ENCODE results near the gene CLCNKB. TPM values are rescaled to one million over a fixed set of nuclear protein-coding genes. Genes with fewer than 3 reads are reported as not detected.
A peak's percentile ranks its signal among the peaks of the same experiment; 100 is the strongest.

The CLCNKB gene
- total RNA-seq (1 to 10 TPM in 8 of 9 donors, under 1 TPM in 1; 0.51 to 2.7 (median 1.8) TPM), polyA plus RNA-seq (1 to 10 TPM in 1 of 2 donors, under 1 TPM in 1; 0.50 to 1.5 TPM)
- long read RNA-seq, donor 1, partial matches to known transcripts = 6 of 8 reads
- long read RNA-seq, donor 1, other reads (novel, unspliced or antisense) = 1 of 8 reads
- long read RNA-seq, donor 2, partial matches to known transcripts = 10 of 21 reads
- long read RNA-seq, donor 2, other reads (novel, unspliced or antisense) = 8 of 21 reads
- long read RNA-seq, donor 3, partial matches to known transcripts = 1 of 1 reads
- long read RNA-seq, donor 3, other reads (novel, unspliced or antisense) = 0 of 1 reads

DNA sequence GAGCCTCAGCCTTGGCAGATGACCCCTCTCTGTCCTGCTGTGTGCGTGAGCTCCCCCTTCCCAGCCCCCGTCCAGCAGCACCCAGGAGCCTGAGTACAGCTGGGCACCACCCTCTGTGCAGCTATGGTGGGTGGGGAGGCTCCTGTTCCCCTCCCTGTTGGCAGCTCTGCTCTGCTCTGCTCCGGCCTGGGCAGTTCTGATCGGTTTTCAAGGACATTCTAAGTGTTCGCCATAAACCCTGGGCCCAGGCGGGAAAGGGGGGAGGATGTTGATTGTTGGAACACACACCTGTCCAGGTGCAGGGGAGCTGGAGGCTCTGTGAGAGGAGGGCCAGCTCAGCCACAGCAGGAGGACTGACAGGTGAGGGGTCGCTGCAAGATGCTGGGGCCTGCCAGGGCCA lies at the start of gene CLCNKB:
Gene CLCNKB, plus strand, starts transcription at position 262 of the 400 bp plus-strand sequence. CDS start 711 bp downstream, outside the sequence.
- H3K4me3 ChIP-seq = no peak within 1 kb of the TSS
- ATAC-seq (peak in 1 of 4 donors; percentile 14), DNase-seq (no peak)
- no peaks in the 10 kb centered on the region for H3K9me3 ChIP-seq
- H3K36me3 ChIP-seq = no peaks in the 10 kb centered on the region
- H3K27ac ChIP-seq = no peak within 1 kb of the TSS
- no peak for TF ChIP-seq POLR2A (IDR thresholded peaks at IDR 0.05)
- TF ChIP-seq, protein P1, sequence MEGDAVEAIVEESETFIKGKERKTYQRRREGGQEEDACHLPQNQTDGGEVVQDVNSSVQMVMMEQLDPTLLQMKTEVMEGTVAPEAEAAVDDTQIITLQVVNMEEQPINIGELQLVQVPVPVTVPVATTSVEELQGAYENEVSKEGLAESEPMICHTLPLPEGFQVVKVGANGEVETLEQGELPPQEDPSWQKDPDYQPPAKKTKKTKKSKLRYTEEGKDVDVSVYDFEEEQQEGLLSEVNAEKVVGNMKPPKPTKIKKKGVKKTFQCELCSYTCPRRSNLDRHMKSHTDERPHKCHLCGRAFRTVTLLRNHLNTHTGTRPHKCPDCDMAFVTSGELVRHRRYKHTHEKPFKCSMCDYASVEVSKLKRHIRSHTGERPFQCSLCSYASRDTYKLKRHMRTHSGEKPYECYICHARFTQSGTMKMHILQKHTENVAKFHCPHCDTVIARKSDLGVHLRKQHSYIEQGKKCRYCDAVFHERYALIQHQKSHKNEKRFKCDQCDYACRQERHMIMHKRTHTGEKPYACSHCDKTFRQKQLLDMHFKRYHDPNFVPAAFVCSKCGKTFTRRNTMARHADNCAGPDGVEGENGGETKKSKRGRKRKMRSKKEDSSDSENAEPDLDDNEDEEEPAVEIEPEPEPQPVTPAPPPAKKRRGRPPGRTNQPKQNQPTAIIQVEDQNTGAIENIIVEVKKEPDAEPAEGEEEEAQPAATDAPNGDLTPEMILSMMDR (IDR thresholded peaks at IDR 0.05) = no peak
- H3K4me1 ChIP-seq = peaks cover 0 to 4% (median 0%) of the 10 kb centered on the region in 12 donors
- intact Hi-C loops (cut with DNase I) = no loop called here
- 58 to 80% (median 62%) methylated on average over 2 to 7 of the region's 7 CpGs for WGBS, 4 donors
- H3K27me3 ChIP-seq = peaks cover 0 to under 1% (median 0%) of the 10 kb centered on the region in 9 donors

DNA sequence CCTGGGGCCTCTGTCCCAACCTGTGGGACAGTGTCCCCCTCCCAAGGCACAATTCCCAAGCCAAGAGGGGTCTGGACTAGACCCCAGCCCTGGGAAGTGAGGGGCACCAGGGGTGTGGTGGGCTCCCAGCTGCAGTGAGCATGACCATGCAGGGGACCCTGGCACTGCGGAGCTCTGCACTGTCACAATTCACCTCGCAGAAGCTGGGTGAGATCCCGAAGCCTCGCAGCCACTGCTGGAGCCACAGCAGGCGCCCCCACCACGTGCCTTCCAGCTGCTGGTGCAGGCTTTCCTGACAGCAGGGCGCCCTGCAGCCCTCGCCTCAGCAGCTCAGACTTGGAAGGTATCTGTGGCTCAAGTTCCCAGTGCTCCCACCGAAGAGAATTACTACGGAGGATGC lies 49.5 kb upstream of the CLCNKB start:
- TF ChIP-seq POLR2A (IDR thresholded peaks at IDR 0.05) = no peak
- TF ChIP-seq, protein P1 (IDR thresholded peaks at IDR 0.05) = no peak
- Histone ChIP-seq H3K36me3 (no peaks in the 10 kb centered on the region), H3K4me3 (no peak overlapping the region), H3K9me3 (no peaks in the 10 kb centered on the region), H3K27ac (no peak overlapping the region), H3K27me3 (no peaks in the 10 kb centered on the region), H3K4me1 (no peaks in the 10 kb centered on the region)
- ATAC-seq (no peak), DNase-seq (no peak)
- intact Hi-C loops (cut with DNase I) = loop anchor here (1.0 to 5.0 kb wide), 6 partner anchors 177 to 202 kb away; no protein-coding TSS in a partner anchor
- WGBS, 4 donors = 87 to 92% (median 88%) methylated on average over 9 to 10 of the region's 10 CpGs

DNA sequence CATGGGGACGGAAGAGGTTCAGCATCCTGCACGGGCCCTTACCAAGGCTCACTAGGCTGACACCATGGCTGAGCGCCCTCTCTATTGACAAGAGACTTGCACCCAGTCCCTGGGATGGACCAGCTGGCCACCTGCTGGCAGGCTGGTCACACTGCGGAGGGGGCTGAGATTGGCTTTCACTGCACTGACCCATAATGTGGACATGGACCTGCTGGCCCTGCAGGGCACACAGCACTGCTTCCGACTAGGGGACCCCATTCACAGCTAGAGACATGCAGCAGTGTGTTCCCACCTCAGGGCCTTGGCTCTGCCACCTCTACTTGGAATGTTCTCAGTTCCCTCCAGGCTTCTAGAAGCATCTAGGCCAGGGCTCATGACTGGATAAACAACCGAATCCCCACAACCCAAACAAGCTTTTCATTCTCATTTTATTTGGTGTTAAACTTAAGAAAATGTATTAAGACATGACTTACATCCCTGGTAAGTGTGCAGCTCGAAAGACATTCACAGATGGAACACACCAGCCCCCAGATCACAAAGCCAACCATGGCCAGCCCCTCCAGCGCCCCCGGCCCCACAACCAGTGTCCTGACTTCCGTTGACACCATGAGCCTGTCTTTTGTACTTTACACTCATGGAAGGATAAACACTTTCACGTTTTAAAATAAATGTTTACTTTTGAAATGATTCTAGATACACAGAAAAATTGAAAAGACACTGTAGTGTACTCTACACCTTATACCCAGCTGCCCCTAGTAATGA lies 48.8 kb upstream of the CLCNKB start:
- H3K27me3 ChIP-seq = no peaks in the 10 kb centered on the region
- intact Hi-C loops (cut with DNase I) = loop anchor here (1.0 to 5.0 kb wide), 6 partner anchors 177 to 202 kb away; no protein-coding TSS in a partner anchor
- 53 to 73% (median 59%) methylated on average over 11 of the region's 11 CpGs for WGBS, 4 donors
- peak in 4 of 5 donors; percentile 55 to 83 (median 67) for DNase-seq
- peak; percentile 45 to 87 (median 83) for ATAC-seq
- H3K4me3 ChIP-seq = no peak overlapping the region
- H3K36me3 ChIP-seq = no peaks in the 10 kb centered on the region
- no peaks in the 10 kb centered on the region for H3K9me3 ChIP-seq
- no peak overlapping the region for H3K27ac ChIP-seq
- H3K4me1 ChIP-seq = no peaks in the 10 kb centered on the region
- TF ChIP-seq, protein P1 (IDR thresholded peaks at IDR 0.05) = peak; percentile 69 to 92 (median 74)
- no peak for TF ChIP-seq POLR2A (IDR thresholded peaks at IDR 0.05)

DNA sequence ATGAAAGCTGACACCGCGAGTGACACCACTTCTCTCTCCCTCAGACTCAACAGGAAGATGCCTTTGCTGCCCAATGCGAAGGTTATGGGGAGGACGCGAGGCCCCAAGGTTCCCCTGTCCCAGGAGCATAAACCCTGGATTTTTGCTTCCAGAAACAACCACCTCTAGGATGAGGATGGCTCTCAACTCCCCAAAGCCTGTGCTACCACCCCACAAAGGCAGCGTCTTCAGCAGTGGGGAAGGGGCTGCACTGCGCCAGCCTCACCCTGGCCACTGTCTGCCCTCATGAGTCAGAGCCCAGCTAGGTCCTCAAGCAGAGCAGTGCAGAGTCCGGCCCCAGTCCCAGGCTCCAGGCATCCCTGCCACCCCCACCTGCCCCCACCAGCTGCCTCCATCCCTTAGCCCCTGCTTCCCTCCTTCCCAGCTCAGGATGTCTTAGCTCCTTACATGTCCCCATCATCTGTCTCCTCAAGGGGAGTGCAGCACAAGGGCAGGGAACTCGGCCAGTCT lies 46.5 kb upstream of the CLCNKB start:
- intact Hi-C loops (cut with DNase I) = loop anchor here in 1 of 10 donors (5.0 kb wide), 1 partner anchor 205 kb away; no protein-coding TSS in a partner anchor
- ATAC-seq (no peak), DNase-seq (no peak)
- no peaks in the 10 kb centered on the region for H3K36me3 ChIP-seq
- H3K27ac ChIP-seq = no peak overlapping the region
- TF ChIP-seq, protein P1 (IDR thresholded peaks at IDR 0.05) = no peak
- no peak for TF ChIP-seq POLR2A (IDR thresholded peaks at IDR 0.05)
- 83 to 89% (median 84%) methylated on average over 6 to 9 of the region's 9 CpGs for WGBS, 4 donors
- no peaks in the 10 kb centered on the region for H3K9me3 ChIP-seq
- no peaks in the 10 kb centered on the region for H3K27me3 ChIP-seq
- H3K4me3 ChIP-seq = no peak overlapping the region
- no peaks in the 10 kb centered on the region for H3K4me1 ChIP-seq
